ENCODE results near the gene PRR15. TPM values are rescaled to one million over a fixed set of nuclear protein-coding genes. Genes with fewer than 3 reads are reported as not detected.

Gene PRR15
- total and polyA plus RNA-seq, 2 donors (not counting 1 experiment from before 2014, with no cell fraction given), result 0.04 TPM; not detected in 1

DNA sequence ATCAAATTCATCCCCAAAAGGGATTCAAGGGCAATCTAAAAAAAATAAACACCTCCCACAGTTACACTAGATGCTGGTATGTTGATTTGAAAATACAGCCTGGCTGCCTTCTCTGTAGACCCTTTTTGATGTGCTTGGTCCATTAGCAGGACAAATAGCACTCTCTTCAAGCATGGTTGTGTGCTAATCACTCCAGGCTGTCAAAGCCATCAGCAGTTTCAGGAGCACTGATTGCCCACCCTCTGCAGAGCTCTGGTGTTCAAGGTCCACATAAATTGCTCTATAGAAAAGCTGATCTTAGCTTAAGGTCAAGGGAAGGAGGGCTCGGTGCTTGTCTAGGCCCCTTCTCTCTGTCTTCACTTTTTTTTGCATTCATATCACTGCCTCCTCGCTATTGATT lies 35.4 kb downstream of the PRR15 start:
- Histone ChIP-seq H4K20me1 (ENCODE audit: control insufficient read depth, insufficient read depth, low read length, poor library complexity, severe bottlenecking) (no peaks in the 10 kb centered on the region), H3K9me3 (ENCODE audit: control extremely low read depth in 1 of 3, control insufficient read depth in 2 of 3, insufficient read depth in 1 of 3, low read length in 2 of 3) (no peaks in the 10 kb centered on the region), H3K4me2 (replicated peaks; ENCODE audit: low read depth, low read length, poor library complexity, severe bottlenecking) (no peak overlapping the region), H2AFZ (ENCODE audit: insufficient read depth, low read depth, low read length, poor library complexity, severe bottlenecking) (no peak overlapping the region), H3K27ac (ENCODE audit: low read length in 2 of 2) (no peak overlapping the region), H3K27me3 (replicated peaks in 1 of 4; ENCODE audit: control extremely low read depth in 1 of 4, control insufficient read depth in 3 of 4, insufficient read depth in 4 of 4, low read length in 3 of 4) (no peaks in the 10 kb centered on the region), H3K9ac (ENCODE audit: low read length) (no peak overlapping the region), H3K36me3 (replicated peaks in 1 of 2; ENCODE audit: control extremely low read depth in 1 of 2, control insufficient read depth in 1 of 2, extremely low read depth in 1 of 2, insufficient read depth in 2 of 2, low read length in 1 of 2) (no peaks in the 10 kb centered on the region), H3K79me2 (ENCODE audit: control insufficient read depth, insufficient read depth, low read length) (no peaks in the 10 kb centered on the region), H3K4me3 (ENCODE audit: control extremely low read depth in 1 of 5, extremely low read depth in 1 of 5, insufficient read depth in 1 of 5, low read depth in 2 of 5, low read length in 4 of 5) (no peak overlapping the region), H3K4me1 (ENCODE audit: control insufficient read depth in 2 of 2, insufficient read depth in 2 of 2, low read length in 2 of 2) (no peaks in the 10 kb centered on the region)
- Mint-ChIP-seq H3K27me3 (peaks cover 26% of the 10 kb centered on the region), H3K4me3 (no peak overlapping the region), H3K9me3 (ENCODE audit: insufficient read depth) (no peaks in the 10 kb centered on the region), H3K4me1 (no peaks in the 10 kb centered on the region), H3K27ac (no peak overlapping the region)
- CTCF ChIA-PET, result no interaction called here
- no CpG with 5 or more reads among the region's 2 CpGs for WGBS (ENCODE audit: insufficient coverage)
- intact Hi-C loops (cut with micrococcal nuclease), result no loop called here
- no peak for DNase-seq
- no peak for TF ChIP-seq EZH2 (IDR thresholded peaks at IDR 0.05; ENCODE audit: borderline replicate concordance, insufficient read depth, low read depth, low read length, poor library complexity, severe bottlenecking)
- TF ChIP-seq CTCF (IDR thresholded peaks at IDR 0.05), result no peak
- ATAC-seq (ENCODE audit: low read depth), result no peak
- POLR2A ChIA-PET, result no interaction called here

GRCh38 chr7:29600661-29601060 lies 37.0 kb downstream of the PRR15 start:
- ChIA-PET CTCF (no interaction called here), POLR2A (no interaction called here)
- Histone ChIP-seq H3K4me1 (ENCODE audit: control insufficient read depth in 2 of 2, insufficient read depth in 2 of 2, low read length in 2 of 2) (no peaks in the 10 kb centered on the region), H3K9ac (ENCODE audit: low read length) (no peak overlapping the region), H3K9me3 (ENCODE audit: control extremely low read depth in 1 of 3, control insufficient read depth in 2 of 3, insufficient read depth in 1 of 3, low read length in 2 of 3) (no peaks in the 10 kb centered on the region), H3K27ac (ENCODE audit: low read length in 2 of 2) (no peak overlapping the region), H3K4me2 (replicated peaks; ENCODE audit: low read depth, low read length, poor library complexity, severe bottlenecking) (no peak overlapping the region), H3K36me3 (replicated peaks in 1 of 2; ENCODE audit: control extremely low read depth in 1 of 2, control insufficient read depth in 1 of 2, extremely low read depth in 1 of 2, insufficient read depth in 2 of 2, low read length in 1 of 2) (no peaks in the 10 kb centered on the region), H3K4me3 (ENCODE audit: control extremely low read depth in 1 of 5, extremely low read depth in 1 of 5, insufficient read depth in 1 of 5, low read depth in 2 of 5, low read length in 4 of 5) (no peak overlapping the region), H3K79me2 (ENCODE audit: control insufficient read depth, insufficient read depth, low read length) (no peaks in the 10 kb centered on the region), H2AFZ (ENCODE audit: insufficient read depth, low read depth, low read length, poor library complexity, severe bottlenecking) (no peak overlapping the region), H3K27me3 (replicated peaks in 1 of 4; ENCODE audit: control extremely low read depth in 1 of 4, control insufficient read depth in 3 of 4, insufficient read depth in 4 of 4, low read length in 3 of 4) (no peaks in the 10 kb centered on the region), H4K20me1 (ENCODE audit: control insufficient read depth, insufficient read depth, low read length, poor library complexity, severe bottlenecking) (no peaks in the 10 kb centered on the region)
- ATAC-seq (ENCODE audit: low read depth) (no peak), DNase-seq (no peak)
- Mint-ChIP-seq H3K4me1 (no peaks in the 10 kb centered on the region), H3K9me3 (ENCODE audit: insufficient read depth) (no peaks in the 10 kb centered on the region), H3K4me3 (no peak overlapping the region), H3K27me3 (peaks cover 26% of the 10 kb centered on the region), H3K27ac (no peak overlapping the region)
- intact Hi-C loops (cut with micrococcal nuclease), result no loop called here
- no peak for TF ChIP-seq EZH2 (IDR thresholded peaks at IDR 0.05; ENCODE audit: borderline replicate concordance, insufficient read depth, low read depth, low read length, poor library complexity, severe bottlenecking)
- no peak for TF ChIP-seq CTCF (IDR thresholded peaks at IDR 0.05)
- WGBS (ENCODE audit: insufficient coverage), result 100% methylated on average over 3 of the region's 4 CpGs
